Common myeloid progenitor, CD34-positive (primary cell): ENCODE results near the gene PGBD4. TPM values are rescaled to one million over a fixed set of nuclear protein-coding genes. Genes with fewer than 3 reads are reported as not detected.
A peak's percentile ranks its signal among the peaks of the same experiment; 100 is the strongest.

ENCODE experiments used
- CTCF ChIA-PET: fragments of 350-600 bp; sonication (Branson Sonifier 250); formaldehyde crosslinking; loops from one replicate; lab custom pipeline; 2021; ENCODE audit warnings: antibody characterized with exemption; lab: Charles Lee
- POLR2A ChIA-PET: fragments of 350-600 bp; sonication (Branson Sonifier 250); formaldehyde crosslinking; loops from one replicate; lab custom pipeline; 2021; ENCODE audit warnings: antibody characterized with exemption; lab: Charles Lee
- DNase-seq, 3 donors: peaks; one replicate each; pipeline versions ENCODE4 v3.0.0 to v3.0.0-alpha.2; 2013
- H3K27ac ChIP-seq, 2 experiments: 1 replicate in 1 of 2; 2 replicates in 1 of 2; pipeline ENCODE4 v1.7.0; 2013; ENCODE audit warnings: inconsistent platforms in 2 of 2, low read length in 2 of 2, mild to moderate bottlenecking in 2 of 2, low read depth in 1 of 2, moderate library complexity in 1 of 2; ENCODE audit not compliant: severe bottlenecking in 2 of 2, insufficient read depth in 1 of 2, poor library complexity in 1 of 2
- H3K27me3 ChIP-seq, 5 experiments: replicated peaks in 2 of 5; 1 replicate in 3 of 5; 2 replicates in 2 of 5; pipeline versions ENCODE4 v1.6.1 to v1.7.0; 2013; ENCODE audit warnings: low read length in 4 of 5, mild to moderate bottlenecking in 2 of 5, moderate library complexity in 2 of 5, inconsistent platforms in 1 of 5; ENCODE audit not compliant: insufficient read depth in 5 of 5, control insufficient read depth in 4 of 5
- H3K36me3 ChIP-seq, 4 experiments: 1 replicate in 2 of 4; 2 replicates in 2 of 4; pipeline versions ENCODE4 v1.6.1 to v1.7.0; 2013; ENCODE audit warnings: low read length in 3 of 4, control low read depth in 1 of 4, mild to moderate bottlenecking in 1 of 4; ENCODE audit not compliant: control insufficient read depth in 4 of 4, insufficient read depth in 4 of 4
- H3K4me1 ChIP-seq, 4 experiments: 1 replicate in 3 of 4; 2 replicates in 1 of 4; pipeline versions ENCODE4 v1.6.1 to v1.7.1; 2013; ENCODE audit warnings: low read length in 3 of 4, mild to moderate bottlenecking in 3 of 4, control low read depth in 1 of 4, inconsistent platforms in 1 of 4, moderate library complexity in 1 of 4; ENCODE audit not compliant: control insufficient read depth in 4 of 4, insufficient read depth in 4 of 4; ENCODE audit errors: control extremely low read depth in 1 of 4
- H3K4me3 ChIP-seq, 7 experiments: 1 replicate in 4 of 7; 2 replicates in 3 of 7; pipeline versions ENCODE4 v1.5.1 to v1.7.0; 2013; ENCODE audit warnings: mild to moderate bottlenecking in 7 of 7, low read length in 6 of 7, moderate library complexity in 6 of 7, inconsistent platforms in 2 of 7, low read depth in 2 of 7, control low read depth in 1 of 7; ENCODE audit not compliant: insufficient read depth in 4 of 7, control insufficient read depth in 1 of 7; ENCODE audit errors: extremely low read depth in 1 of 7
- H3K9me3 ChIP-seq, 5 experiments: 1 replicate in 4 of 5; 2 replicates in 1 of 5; pipeline versions ENCODE4 v1.6.1 to v1.7.1; 2013; ENCODE audit warnings: low read length in 4 of 5, mild to moderate bottlenecking in 2 of 5, inconsistent platforms in 1 of 5, low read depth in 1 of 5, moderate library complexity in 1 of 5; ENCODE audit not compliant: control insufficient read depth in 4 of 5, insufficient read depth in 2 of 5; ENCODE audit errors: control extremely low read depth in 1 of 5
- WGBS: methylation state at CpG from one replicate; pipeline ENCODE4 v1.1.5; 2013; ENCODE audit not compliant: insufficient coverage; 5-methylcytosine and 5-hydroxymethylcytosine counted together
- polyA plus RNA-seq: library from polyadenylated mRNA; unstranded; fragments of 120-200 nt; gene quantifications from one replicate; pipeline ENCODE4 v1.2.1, GENCODE V29; 2013

Gene PGBD4
- 2.9 TPM for polyA plus RNA-seq

- peak; percentile 99 to 100 (median 100) for DNase-seq
- peaks cover 0 to 7% (median 1%) of the 10 kb centered on the region in 4 experiments for H3K36me3 ChIP-seq
- peak within 1 kb of the TSS; percentile 73 to 100 (median 96) for H3K4me3 ChIP-seq
- no peaks in the 10 kb centered on the region for H3K27me3 ChIP-seq
- H3K4me1 ChIP-seq: peaks cover 14 to 24% (median 18%) of the 10 kb centered on the region in 4 experiments
- 0% methylated on average over 43 of the region's 48 CpGs for WGBS
- no peaks in the 10 kb centered on the region for H3K9me3 ChIP-seq
- peak within 1 kb of the TSS; percentile 89 to 93 for H3K27ac ChIP-seq
- ChIA-PET POLR2A (interaction anchor here (0.8 to 1.1 kb wide), 3 partner anchors 108 to 868 kb away, joined by 4 to 8 read pairs (median 4); partner anchors contain the start of genes AQR, KATNBL1 and SLC12A6), CTCF (interaction anchor here (1.1 kb wide), 1 partner anchor 108 kb away, joined by 4 read pairs; the partner anchor contains the start of gene KATNBL1)
These were observed at the start of gene PGBD4, which contains the start of gene EMC7 for GRCh38 chr15:34101366-34102174. Gene PGBD4, plus strand, starts transcription at chr15:34102083. Its CDS starts 449 bp downstream, at chr15:34102532. Gene EMC7, minus strand, starts transcription at chr15:34101862. Its CDS starts 23 bp downstream, at chr15:34101839.

DNA sequence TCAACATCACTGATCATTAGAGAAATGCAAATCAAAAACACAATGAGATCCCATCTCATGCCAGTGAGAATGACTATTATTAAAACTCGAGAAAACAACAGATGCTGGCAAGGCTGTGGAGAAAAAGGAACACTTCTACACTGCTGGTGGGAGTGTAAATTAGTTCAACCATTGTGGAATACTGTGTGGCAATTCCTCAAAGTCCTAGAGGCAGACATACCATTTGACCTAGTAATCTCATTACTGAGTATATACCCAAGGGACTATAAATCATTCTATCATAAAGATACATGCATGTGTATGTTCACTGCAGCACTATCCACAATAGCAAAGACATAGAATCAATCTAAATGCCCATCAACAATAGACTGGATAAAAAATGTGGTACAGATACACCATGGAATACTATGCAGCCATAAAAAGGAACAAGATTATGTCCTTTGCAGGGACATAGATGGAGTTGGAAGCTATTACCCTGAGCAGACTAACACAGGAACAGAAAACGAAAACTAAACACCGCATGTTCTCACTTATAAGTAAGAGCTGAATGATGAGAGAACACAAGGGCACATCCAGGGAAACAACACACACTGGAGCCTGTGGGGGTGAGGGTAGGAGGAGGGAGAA, 47.7 kb upstream of the PGBD4 start:
- DNase-seq: no peak
- H3K4me1 ChIP-seq: no peaks in the 10 kb centered on the region
- 100% methylated on average over 3 of the region's 3 CpGs for WGBS
- ChIA-PET CTCF (no interaction called here), POLR2A (no interaction called here)
- no peak overlapping the region for H3K27ac ChIP-seq
- no peak overlapping the region for H3K4me3 ChIP-seq
- peaks cover 3 to 19% (median 5%) of the 10 kb centered on the region in 5 experiments for H3K9me3 ChIP-seq
- H3K27me3 ChIP-seq: no peaks in the 10 kb centered on the region
- H3K36me3 ChIP-seq: no peaks in the 10 kb centered on the region

GRCh38 chr15:34055868-34056595, 45.9 kb upstream of the PGBD4 start:
- H3K27ac ChIP-seq: no peak overlapping the region
- WGBS: 100% methylated on average over 1 of the region's 3 CpGs
- POLR2A ChIA-PET: no interaction called here
- no peak overlapping the region for H3K4me3 ChIP-seq
- H3K9me3 ChIP-seq: peaks cover 0 to 9% (median 0%) of the 10 kb centered on the region in 5 experiments
- CTCF ChIA-PET: interaction anchor here (1.0 kb wide), 1 partner anchor 47 kb away, joined by 3 read pairs; no protein-coding TSS in a partner anchor
- H3K27me3 ChIP-seq: no peaks in the 10 kb centered on the region
- no peak for DNase-seq
- H3K4me1 ChIP-seq: no peaks in the 10 kb centered on the region
- no peaks in the 10 kb centered on the region for H3K36me3 ChIP-seq

- no peaks in the 10 kb centered on the region for H3K27me3 ChIP-seq
- peaks cover 0 to 6% (median 0%) of the 10 kb centered on the region in 5 experiments for H3K9me3 ChIP-seq
- H3K4me1 ChIP-seq: no peaks in the 10 kb centered on the region
- ChIA-PET POLR2A (no interaction called here), CTCF (interaction anchor here (0.6 kb wide), 1 partner anchor 27 kb away, joined by 3 read pairs; no protein-coding TSS in a partner anchor)
- no peaks in the 10 kb centered on the region for H3K36me3 ChIP-seq
- no peak overlapping the region for H3K4me3 ChIP-seq
- no peak overlapping the region for H3K27ac ChIP-seq
- 87% methylated on average over 3 of the region's 5 CpGs for WGBS
- no peak for DNase-seq
These were observed 45.0 kb upstream of the PGBD4 start for GRCh38 chr15:34056911-34057310.

DNA sequence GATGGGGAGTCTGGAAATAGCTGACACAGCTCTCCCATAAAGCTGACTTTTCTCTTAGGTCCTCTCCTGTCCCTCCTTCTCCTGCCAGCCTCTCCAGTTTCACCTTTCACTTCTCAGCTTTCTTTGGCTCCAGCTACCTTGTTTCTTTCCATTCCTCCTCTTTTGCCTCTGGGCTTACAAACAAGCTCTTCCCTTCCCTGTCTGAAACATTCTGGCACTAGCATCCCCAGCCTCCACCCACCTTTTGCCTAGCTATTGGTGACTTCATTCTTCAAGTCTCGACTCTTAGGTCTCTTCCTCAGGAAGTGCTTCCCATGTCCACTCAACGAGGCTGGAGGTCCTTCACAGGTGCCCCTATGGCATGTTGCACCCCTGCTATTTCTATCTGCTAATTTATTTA, 42.4 kb upstream of the PGBD4 start:
- no peak for DNase-seq
- H3K36me3 ChIP-seq: no peaks in the 10 kb centered on the region
- H3K4me1 ChIP-seq: peaks cover 0 to 3% (median under 1%) of the 10 kb centered on the region in 4 experiments
- H3K9me3 ChIP-seq: no peaks in the 10 kb centered on the region
- ChIA-PET CTCF (interaction anchor here (0.8 to 2.2 kb wide), 6 partner anchors 8 to 150 kb away, joined by 3 to 8 read pairs (median 4); no protein-coding TSS in a partner anchor), POLR2A (no interaction called here)
- no peaks in the 10 kb centered on the region for H3K27me3 ChIP-seq
- H3K4me3 ChIP-seq: no peak overlapping the region
- WGBS: 74% methylated on average over 2 of the region's 2 CpGs
- no peak overlapping the region for H3K27ac ChIP-seq

- Histone ChIP-seq H3K27ac (no peak overlapping the region), H3K4me1 (peaks cover 0 to 7% (median 1%) of the 10 kb centered on the region in 4 experiments), H3K4me3 (no peak overlapping the region), H3K27me3 (no peaks in the 10 kb centered on the region), H3K36me3 (no peaks in the 10 kb centered on the region), H3K9me3 (no peaks in the 10 kb centered on the region)
- WGBS: 100% methylated on average over 3 of the region's 3 CpGs
- POLR2A ChIA-PET: no interaction called here
- no peak for DNase-seq
- CTCF ChIA-PET: interaction anchor here (1.2 to 2.2 kb wide), 5 partner anchors 17 to 149 kb away, joined by 3 to 8 read pairs (median 4); no protein-coding TSS in a partner anchor
These were observed 41.9 kb upstream of the PGBD4 start for GRCh38 chr15:34059946-34060345.
